H9 (cell line): ENCODE data around the gene ATXN10. TPM values are rescaled to one million over a fixed set of nuclear protein-coding genes. Genes with fewer than 3 reads are reported as not detected.
A peak's percentile ranks its signal among the peaks of the same experiment; 100 is the strongest.

ENCODE experiments used
- DNase-seq: peaks from one replicate; pipeline ENCODE4 v3.0.0-alpha.2; 2017
- H2AFZ ChIP-seq: one replicate; pipeline ENCODE4 v1.6.1; 2013; ENCODE audit warnings: mild to moderate bottlenecking, low read length, control low read depth, moderate library complexity
- H2AK5ac ChIP-seq: 2 replicates; pipeline ENCODE4 v1.6.1; 2013; ENCODE audit warnings: low read length, control low read depth, mixed read lengths; ENCODE audit not compliant: insufficient read length
- H2BK120ac ChIP-seq: one replicate; pipeline ENCODE4 v1.6.1; 2013; ENCODE audit warnings: low read depth, mild to moderate bottlenecking, low read length, control low read depth, inconsistent platforms; ENCODE audit not compliant: poor library complexity, severe bottlenecking
- H2BK12ac ChIP-seq: 2 replicates; pipeline ENCODE4 v1.6.1; 2013; ENCODE audit warnings: low read length, control low read depth, mixed read lengths, low read depth; ENCODE audit not compliant: insufficient read length
- H2BK15ac ChIP-seq: 2 replicates; pipeline ENCODE4 v1.6.1; 2013; ENCODE audit warnings: low read depth, low read length, control low read depth
- H2BK20ac ChIP-seq: one replicate; pipeline ENCODE4 v1.6.1; 2013; ENCODE audit warnings: low read depth, mild to moderate bottlenecking, low read length, control low read depth, inconsistent platforms; ENCODE audit not compliant: poor library complexity, severe bottlenecking
- H2BK5ac ChIP-seq: 2 replicates; pipeline ENCODE4 v1.6.1; 2013; ENCODE audit warnings: low read length, control low read depth, mixed read lengths; ENCODE audit not compliant: insufficient read length
- H3K14ac ChIP-seq: 2 replicates; pipeline ENCODE4 v1.6.1; 2013; ENCODE audit warnings: low read length, control low read depth; ENCODE audit not compliant: insufficient read depth
- H3K18ac ChIP-seq: 2 replicates; pipeline ENCODE4 v1.6.1; 2013; ENCODE audit warnings: low read depth, mild to moderate bottlenecking, mixed read lengths, low read length, control low read depth; ENCODE audit not compliant: insufficient read length
- H3K23ac ChIP-seq: 2 replicates; pipeline ENCODE4 v1.6.1; 2013; ENCODE audit warnings: low read length, control low read depth, mixed read lengths, low read depth; ENCODE audit not compliant: insufficient read length
- H3K23me2 ChIP-seq: 2 replicates; pipeline ENCODE4 v1.6.1; 2013; ENCODE audit warnings: low read depth, mild to moderate bottlenecking, mixed read lengths, low read length, control low read depth; ENCODE audit not compliant: insufficient read length, poor library complexity, severe bottlenecking
- H3K27ac ChIP-seq: 2 replicates; pipeline ENCODE4 v1.5.1; 2013; ENCODE audit warnings: low read length, control low read depth, mixed read lengths, low read depth; ENCODE audit not compliant: insufficient read length
- H3K27me3 ChIP-seq: 2 replicates; pipeline ENCODE4 v1.6.1; 2013; ENCODE audit warnings: low read length, control low read depth, inconsistent platforms; ENCODE audit not compliant: insufficient read depth
- H3K4ac ChIP-seq: 2 replicates; pipeline ENCODE4 v1.6.1; 2013; ENCODE audit warnings: low read depth, mild to moderate bottlenecking, control low read depth, inconsistent platforms, low read length, moderate library complexity
- H3K4me1 ChIP-seq: 2 replicates; pipeline ENCODE4 v1.6.1; 2013; ENCODE audit warnings: low read length, control low read depth, inconsistent platforms; ENCODE audit not compliant: insufficient read depth
- H3K4me2 ChIP-seq: 2 replicates; pipeline ENCODE4 v1.6.1; 2013; ENCODE audit warnings: low read length, control low read depth, mixed read lengths; ENCODE audit not compliant: insufficient read length, insufficient read depth
- H3K56ac ChIP-seq: 2 replicates; pipeline ENCODE4 v1.6.1; 2013; ENCODE audit warnings: low read depth, mild to moderate bottlenecking, mixed read lengths, low read length, control low read depth; ENCODE audit not compliant: insufficient read length
- H3K79me1 ChIP-seq: 2 replicates; pipeline ENCODE4 v1.6.1; 2013; ENCODE audit warnings: low read depth, mild to moderate bottlenecking, moderate library complexity, low read length, control low read depth, inconsistent platforms; ENCODE audit not compliant: insufficient read depth, poor library complexity, severe bottlenecking
- H3K79me2 ChIP-seq: 2 replicates; pipeline ENCODE4 v1.6.1; 2013; ENCODE audit warnings: low read length, control low read depth, inconsistent platforms; ENCODE audit not compliant: insufficient read depth
- H3K9ac ChIP-seq: 2 replicates; pipeline ENCODE4 v1.6.1; 2013; ENCODE audit warnings: low read length, control low read depth, mixed read lengths; ENCODE audit not compliant: insufficient read length; ENCODE audit errors: extremely low read depth
- H3K9me3 ChIP-seq: one replicate; pipeline ENCODE4 v1.6.1; 2013; ENCODE audit warnings: low read depth, low read length, inconsistent platforms; ENCODE audit not compliant: control insufficient read depth
- H3T11ph ChIP-seq: one replicate; pipeline ENCODE4 v1.6.1; 2013; ENCODE audit warnings: mild to moderate bottlenecking, low read length, control low read depth, inconsistent platforms
- H4K20me1 ChIP-seq: one replicate; pipeline ENCODE4 v1.6.1; 2013; ENCODE audit not compliant: control insufficient read depth, insufficient read length, insufficient read depth
- H4K5ac ChIP-seq: 2 replicates; pipeline ENCODE4 v1.6.1; 2013; ENCODE audit warnings: low read depth, mild to moderate bottlenecking, mixed read lengths, low read length, control low read depth; ENCODE audit not compliant: insufficient read length
- H4K8ac ChIP-seq: replicated peaks from 2 replicates; pipeline ENCODE4 v1.6.1; 2013; ENCODE audit warnings: low read length, control low read depth, mixed read lengths, low read depth; ENCODE audit not compliant: insufficient read length
- H4K91ac ChIP-seq: 2 replicates; pipeline ENCODE4 v1.6.1; 2013; ENCODE audit warnings: low read depth, mild to moderate bottlenecking, moderate library complexity, mixed read lengths, low read length, control low read depth; ENCODE audit not compliant: insufficient read length
- H3K27ac Mint-ChIP-seq, 3 experiments: 2 replicates in 2 of 3; 3 replicates in 1 of 3; pipeline ENCODE4 v1.8.0; 2020 to 2021; ENCODE audit warnings: mixed read lengths in 3 of 3, mild to moderate bottlenecking in 1 of 3, moderate library complexity in 1 of 3
- H3K27me3 Mint-ChIP-seq: 2 replicates; pipeline ENCODE4 v1.8.0; 2021; ENCODE audit warnings: low read depth, mild to moderate bottlenecking, moderate library complexity, mixed read lengths
- H3K36me3 Mint-ChIP-seq, 3 experiments: 2 replicates in 2 of 3; 3 replicates in 1 of 3; pipeline ENCODE4 v1.8.0; 2020 to 2021; ENCODE audit warnings: low read depth in 3 of 3, mixed read lengths in 3 of 3; ENCODE audit not compliant: insufficient read depth in 1 of 3
- H3K4me1 Mint-ChIP-seq, 2 experiments: 2 replicates each; pipeline ENCODE4 v1.8.0; 2020; ENCODE audit warnings: mixed read lengths in 2 of 2
- H3K4me3 Mint-ChIP-seq, 2 experiments: 2 replicates in 1 of 2; 3 replicates in 1 of 2; pipeline ENCODE4 v1.8.0; 2020 to 2021; ENCODE audit warnings: mild to moderate bottlenecking in 2 of 2, mixed read lengths in 2 of 2, moderate library complexity in 1 of 2
- H3K9me3 Mint-ChIP-seq, 2 experiments: 2 replicates in 1 of 2; 3 replicates in 1 of 2; pipeline ENCODE4 v1.8.0; 2020; ENCODE audit warnings: mild to moderate bottlenecking in 2 of 2, mixed read lengths in 2 of 2, moderate library complexity in 1 of 2
- WGBS: extraction: QIAGEN DNeasy Blood & Tissue Kit; methylation state at CpG from one replicate; pipeline ENCODE4 v1.1.7; 2013; ENCODE audit warnings: missing lambda C conversion rate, low lambda C conversion rate, mixed read lengths; ENCODE audit not compliant: insufficient read length; ENCODE audit errors: extremely low coverage; 5-methylcytosine and 5-hydroxymethylcytosine counted together
- total RNA-seq: library from RNA; stranded (reverse); gene quantifications from 2 replicates; pipeline ENCODE4 v1.2.1, GENCODE V29; 2021
- TF ChIP-seq, protein P1 (sequence below): fragments of 200-600 bp; sonication (generic); conservative IDR thresholded peaks from 3 replicates; pipeline ENCODE4 v1.8.0; 2021; ENCODE audit warnings: antibody characterized with exemption, mild to moderate bottlenecking

Gene ATXN10
- total RNA-seq, 1 experiment from 2014 or later, result 210 TPM

DNA sequence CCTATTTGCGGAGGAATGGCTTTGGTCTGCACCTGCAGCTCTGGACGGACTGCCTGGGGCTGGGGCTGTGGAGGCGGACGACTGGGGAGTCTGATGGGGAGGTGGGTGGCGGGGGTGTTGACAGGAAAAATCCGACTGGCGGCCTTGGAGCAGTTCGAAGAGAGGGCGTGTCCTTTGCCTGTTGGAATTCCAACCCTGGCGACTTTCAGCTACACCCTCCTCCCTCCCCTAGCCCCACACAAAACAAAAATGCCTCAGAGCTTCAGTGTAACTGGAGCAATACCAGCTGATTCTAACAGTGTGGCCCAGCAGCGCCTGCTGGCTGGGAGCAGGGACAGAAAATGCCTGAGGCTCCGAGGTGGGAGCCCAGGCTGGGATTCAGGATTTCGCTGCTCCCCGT is 85.4 kb downstream of the ATXN10 start:
- Histone ChIP-seq H4K8ac (no peak overlapping the region), H2AFZ (no peak overlapping the region), H3K9ac (no peak overlapping the region), H2BK120ac (no peak overlapping the region), H2BK12ac (no peak overlapping the region), H3K4me1 (0 out of 2 replicates have a peak, but pooled peaks cover 2% of the 10 kb centered on the region), H4K91ac (no peak overlapping the region), H3K27ac (no peak overlapping the region), H2AK5ac (no peak overlapping the region), H3K4me2 (no peak overlapping the region), H2BK20ac (no peak overlapping the region), H3K79me1 (no peaks in the 10 kb centered on the region), H3K79me2 (no peaks in the 10 kb centered on the region), H3K27me3 (no peaks in the 10 kb centered on the region), H3K14ac (no peak overlapping the region), H3K18ac (no peak overlapping the region), H3K23ac (no peak overlapping the region), H3T11ph (no peak overlapping the region), H4K5ac (no peak overlapping the region), H3K23me2 (no peaks in the 10 kb centered on the region), H3K4ac (no peak overlapping the region), H4K20me1 (no peaks in the 10 kb centered on the region), H3K56ac (no peak overlapping the region), H2BK5ac (no peak overlapping the region), H3K9me3 (no peaks in the 10 kb centered on the region), H2BK15ac (no peak overlapping the region)
- H3K27ac Mint-ChIP-seq, result peak overlapping the region; percentile 66 to 85 (median 68); a peak in 5 of 7 replicates
- H3K4me3 Mint-ChIP-seq, result no peak overlapping the region; a peak in 1 of 5 replicates
- no CpG with 5 or more reads among the region's 14 CpGs for WGBS
- TF ChIP-seq, protein P1, sequence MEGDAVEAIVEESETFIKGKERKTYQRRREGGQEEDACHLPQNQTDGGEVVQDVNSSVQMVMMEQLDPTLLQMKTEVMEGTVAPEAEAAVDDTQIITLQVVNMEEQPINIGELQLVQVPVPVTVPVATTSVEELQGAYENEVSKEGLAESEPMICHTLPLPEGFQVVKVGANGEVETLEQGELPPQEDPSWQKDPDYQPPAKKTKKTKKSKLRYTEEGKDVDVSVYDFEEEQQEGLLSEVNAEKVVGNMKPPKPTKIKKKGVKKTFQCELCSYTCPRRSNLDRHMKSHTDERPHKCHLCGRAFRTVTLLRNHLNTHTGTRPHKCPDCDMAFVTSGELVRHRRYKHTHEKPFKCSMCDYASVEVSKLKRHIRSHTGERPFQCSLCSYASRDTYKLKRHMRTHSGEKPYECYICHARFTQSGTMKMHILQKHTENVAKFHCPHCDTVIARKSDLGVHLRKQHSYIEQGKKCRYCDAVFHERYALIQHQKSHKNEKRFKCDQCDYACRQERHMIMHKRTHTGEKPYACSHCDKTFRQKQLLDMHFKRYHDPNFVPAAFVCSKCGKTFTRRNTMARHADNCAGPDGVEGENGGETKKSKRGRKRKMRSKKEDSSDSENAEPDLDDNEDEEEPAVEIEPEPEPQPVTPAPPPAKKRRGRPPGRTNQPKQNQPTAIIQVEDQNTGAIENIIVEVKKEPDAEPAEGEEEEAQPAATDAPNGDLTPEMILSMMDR, result no peak
- H3K9me3 Mint-ChIP-seq, result no peaks in the 10 kb centered on the region; a peak in 1 of 5 replicates
- peaks cover 11 to 17% (median 17%) of the 10 kb centered on the region in 3 experiments; a peak in 6 of 7 replicates for H3K36me3 Mint-ChIP-seq
- peak; percentile 88 for DNase-seq
- no peaks in the 10 kb centered on the region for H3K27me3 Mint-ChIP-seq
- peaks cover 15 to 16% of the 10 kb centered on the region in 2 experiments for H3K4me1 Mint-ChIP-seq
